ENCODE measurements around the gene GOLGA8B.
"Not testable (repeated sequence)": the region's sequence is repeated elsewhere in the genome, so short reads cannot be mapped to it uniquely, and the experiment has no call there.

The GOLGA8B gene

DNA sequence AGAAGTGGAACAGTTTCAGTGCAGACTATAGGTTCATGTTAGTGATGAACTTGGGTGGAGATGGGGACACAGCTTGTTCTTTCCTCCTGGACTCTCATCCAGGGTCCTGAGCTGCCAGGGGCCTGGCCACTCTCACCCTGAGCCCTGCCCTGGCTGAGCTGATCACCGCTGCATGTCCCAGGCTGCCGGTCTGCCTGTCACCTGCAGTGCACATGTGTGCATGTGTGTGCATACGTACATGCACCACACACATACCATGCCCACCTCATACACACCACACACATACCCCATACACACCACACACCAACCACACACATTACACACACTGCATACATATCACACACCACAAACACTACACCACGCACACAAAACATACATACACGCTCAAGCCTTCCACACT lies 29.3 kb downstream of the GOLGA8B start:
- not testable (repeated sequence) for DNase-seq

- DNase-seq: not testable (repeated sequence)
These were observed 33.3 kb downstream of the GOLGA8B start for GRCh38 chr15:34550129-34550528.

DNA sequence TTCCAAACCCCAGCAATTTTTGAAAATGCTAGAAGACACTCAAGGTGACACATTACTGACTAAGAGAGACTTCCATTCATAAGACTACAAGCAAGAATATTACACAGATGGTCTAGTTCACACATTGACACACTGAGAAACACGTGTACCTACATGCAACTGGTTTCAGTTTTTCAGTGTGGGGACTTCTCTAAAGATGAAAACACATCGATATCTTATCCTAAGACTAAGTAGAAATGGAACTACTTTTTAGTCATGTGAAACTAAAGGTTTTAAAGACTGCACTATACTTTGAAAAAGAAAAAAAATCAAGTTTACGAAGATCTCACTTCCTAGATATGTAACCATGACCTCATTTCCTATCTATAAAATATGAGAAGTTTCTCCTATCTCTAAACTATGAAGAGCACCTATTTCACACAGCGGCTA lies 34.1 kb downstream of the GOLGA8B start:
- DNase-seq: not testable (repeated sequence)

GRCh38 chr15:34543860-34544649 lies 39.4 kb downstream of the GOLGA8B start:
- DNase-seq: not testable (repeated sequence)

DNA sequence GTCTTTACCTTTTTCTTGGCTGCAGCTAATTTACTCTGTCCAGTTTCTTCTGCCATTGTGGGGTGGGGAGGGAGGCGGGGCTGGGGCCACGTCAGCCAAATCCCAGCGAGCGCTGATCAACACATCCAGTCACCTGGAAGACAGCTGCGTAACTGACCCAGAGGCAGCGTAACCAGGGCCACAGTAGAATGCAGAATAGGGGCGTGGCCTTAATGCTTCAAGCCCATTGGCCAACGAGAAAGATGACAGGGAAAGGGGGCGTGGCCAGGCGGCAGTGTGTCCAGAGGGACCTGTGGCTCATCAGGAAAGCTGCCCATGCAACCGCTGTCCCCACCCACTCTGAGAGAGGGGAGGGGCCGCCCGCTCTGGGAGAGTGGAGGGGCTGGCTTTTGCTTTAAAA lies 47.6 kb downstream of the GOLGA8B start:
- not testable (repeated sequence) for DNase-seq
